Stomach smooth muscle (tissue), 2 donors: ENCODE data around the gene TRMT61A.

Experiments
- H3K27ac ChIP-seq: one replicate; pipeline ENCODE4 v1.7.0; 2013; ENCODE audit warnings: mild to moderate bottlenecking, low read length, inconsistent platforms
- H3K27me3 ChIP-seq, 2 donors: one replicate each; pipeline ENCODE4 v1.7.0; 2013; ENCODE audit warnings: low read length in 2 of 2; ENCODE audit not compliant: insufficient read depth in 2 of 2, control insufficient read depth in 1 of 2
- H3K36me3 ChIP-seq, 2 donors: one replicate each; pipeline ENCODE4 v1.7.0; 2013; ENCODE audit warnings: low read length in 2 of 2; ENCODE audit not compliant: control insufficient read depth in 2 of 2, insufficient read depth in 2 of 2
- H3K4me1 ChIP-seq: one replicate; pipeline ENCODE4 v1.7.0; 2013; ENCODE audit warnings: low read length; ENCODE audit not compliant: control insufficient read depth, insufficient read depth
- H3K4me3 ChIP-seq, 2 donors: one replicate each; pipeline ENCODE4 v1.7.0; 2013; ENCODE audit warnings: low read length in 2 of 2
- H3K9ac ChIP-seq, 2 donors: one replicate each; pipeline ENCODE4 v1.7.0; 2013; ENCODE audit warnings: low read length in 2 of 2, mild to moderate bottlenecking in 1 of 2
- H3K9me3 ChIP-seq, 2 donors: one replicate each; pipeline ENCODE4 v1.7.0; 2013; ENCODE audit warnings: low read length in 2 of 2; ENCODE audit not compliant: control insufficient read depth in 2 of 2
- donor health status: healthy.
- donor health status: Pancreatic carcinoma.

The TRMT61A gene

DNA sequence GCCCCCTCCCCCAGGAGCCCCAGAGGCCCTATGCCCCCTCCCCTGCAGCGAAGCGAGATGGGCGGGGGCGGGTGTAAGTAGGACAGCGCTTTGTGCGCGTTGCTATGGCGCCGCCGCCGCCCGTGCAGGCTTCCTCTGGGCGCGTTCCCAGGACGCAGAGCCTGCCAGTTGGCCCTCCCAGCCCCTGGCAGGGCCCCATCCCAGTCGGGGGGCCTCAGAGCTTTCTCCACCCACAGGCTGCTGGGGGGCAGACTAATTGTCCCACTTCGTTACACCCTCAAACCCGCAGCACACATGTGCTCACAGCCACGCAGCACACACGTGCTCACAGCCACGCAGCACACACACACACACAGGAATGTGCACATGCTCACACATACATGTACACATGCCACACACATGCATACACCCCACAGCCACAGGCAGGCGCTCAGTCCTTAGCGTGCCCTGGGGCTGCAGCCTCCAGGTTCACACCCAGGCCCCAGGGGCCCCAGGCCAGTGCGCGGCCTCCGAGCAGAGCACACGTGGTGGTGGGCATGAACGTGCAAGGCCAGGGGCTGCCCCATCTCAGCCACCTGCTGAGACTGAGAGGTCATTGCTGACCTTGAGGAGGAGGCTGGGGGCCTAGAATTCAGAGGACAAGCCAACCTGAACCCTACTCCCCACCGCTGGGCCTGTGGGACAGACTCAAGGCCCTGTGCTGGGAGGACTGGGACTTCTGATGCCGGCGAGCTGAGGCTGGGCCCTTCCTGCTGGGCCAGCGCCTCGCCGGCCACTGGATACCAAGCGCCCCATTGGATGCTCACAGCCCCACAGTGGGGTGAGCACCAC, 15.6 kb downstream of the TRMT61A start:
- no peaks in the 10 kb centered on the region for H3K27me3 ChIP-seq
- peak overlapping the region; percentile 75 for H3K27ac ChIP-seq
- H3K9me3 ChIP-seq, result no peaks in the 10 kb centered on the region
- H3K4me1 ChIP-seq, result peaks cover 88% of the 10 kb centered on the region
- no peak overlapping the region for H3K9ac ChIP-seq
- no peaks in the 10 kb centered on the region for H3K36me3 ChIP-seq
- H3K4me3 ChIP-seq, result no peak overlapping the region

DNA sequence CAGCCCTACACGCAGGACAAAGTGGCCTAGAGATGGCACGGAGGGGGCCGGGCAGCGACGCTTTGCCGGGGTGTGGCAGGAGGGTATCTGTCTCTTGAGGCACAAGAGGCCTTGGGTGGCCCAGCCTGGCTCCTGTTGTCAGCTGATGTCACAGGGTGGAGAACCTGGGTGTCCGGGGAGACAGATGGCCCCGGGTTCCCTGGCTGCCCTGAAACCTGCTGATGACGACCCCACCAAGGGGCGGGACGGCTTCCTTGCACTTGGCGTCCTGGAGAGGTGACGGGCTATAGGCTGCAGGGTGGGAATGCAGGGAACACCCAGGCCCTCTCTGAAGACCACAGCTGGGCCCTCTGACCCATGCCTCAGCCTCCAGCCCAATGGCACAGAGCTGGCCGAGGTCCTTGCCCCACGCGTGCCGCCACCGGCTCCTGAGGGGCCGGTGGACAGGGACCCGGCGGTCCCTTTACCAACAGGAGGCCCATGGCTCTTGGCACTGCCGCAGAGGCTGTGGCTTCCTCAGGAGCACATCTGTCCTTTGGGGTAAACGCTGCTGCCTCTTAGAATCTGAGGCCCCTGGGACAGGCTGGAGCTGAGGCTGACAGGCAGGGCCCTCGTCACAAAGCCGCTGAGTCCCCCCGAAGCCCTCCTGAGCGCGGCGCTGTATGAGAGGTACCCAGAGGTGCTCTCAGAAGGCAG, 16.4 kb downstream of the TRMT61A start:
- Histone ChIP-seq H3K36me3 (no peaks in the 10 kb centered on the region), H3K9me3 (no peaks in the 10 kb centered on the region), H3K27me3 (no peaks in the 10 kb centered on the region), H3K27ac (peak overlapping the region; percentile 75), H3K4me3 (no peak overlapping the region), H3K9ac (no peak overlapping the region), H3K4me1 (peaks cover 90% of the 10 kb centered on the region)

DNA sequence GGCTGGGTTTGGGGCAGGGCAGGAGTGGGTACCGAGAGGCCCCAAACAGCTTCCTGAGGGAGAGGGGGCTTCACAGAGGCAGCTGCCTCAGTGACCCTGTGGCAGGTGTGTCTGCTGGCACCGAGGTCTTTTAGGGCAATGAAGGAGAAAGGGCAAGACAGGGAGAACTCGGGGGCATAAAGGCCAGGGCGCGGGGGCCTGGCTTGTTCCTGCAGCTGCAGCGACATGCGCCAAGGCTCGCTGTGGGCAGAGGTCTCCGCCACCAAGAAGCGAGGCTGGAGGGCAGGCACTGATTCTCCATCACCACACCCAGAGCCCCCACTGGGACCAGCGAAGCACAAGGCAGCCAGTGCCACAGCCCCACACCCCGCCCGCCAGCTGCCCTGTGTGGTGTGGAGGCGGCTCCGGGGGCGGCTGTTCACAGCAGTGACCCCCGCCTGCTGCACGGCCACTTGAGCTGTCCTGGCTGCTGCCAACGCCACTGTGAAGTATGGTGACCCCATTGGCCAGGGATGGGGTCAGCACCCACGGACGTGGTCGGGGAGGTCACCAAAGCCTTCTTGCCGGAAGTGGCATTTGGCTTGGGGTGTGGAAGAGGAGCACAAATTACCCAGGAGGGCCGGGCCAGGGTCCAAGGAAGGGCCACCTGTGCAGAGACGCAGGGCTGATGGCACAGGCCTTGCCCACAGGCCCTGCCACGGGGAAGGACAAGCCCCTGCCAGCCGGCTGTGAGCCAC, 17.1 kb downstream of the TRMT61A start:
- H3K27me3 ChIP-seq, result no peaks in the 10 kb centered on the region
- H3K36me3 ChIP-seq, result no peaks in the 10 kb centered on the region
- no peak overlapping the region for H3K4me3 ChIP-seq
- peak overlapping the region; percentile 37 for H3K27ac ChIP-seq
- H3K4me1 ChIP-seq, result peaks cover 90% of the 10 kb centered on the region
- H3K9ac ChIP-seq, result no peak overlapping the region
- no peaks in the 10 kb centered on the region for H3K9me3 ChIP-seq

DNA sequence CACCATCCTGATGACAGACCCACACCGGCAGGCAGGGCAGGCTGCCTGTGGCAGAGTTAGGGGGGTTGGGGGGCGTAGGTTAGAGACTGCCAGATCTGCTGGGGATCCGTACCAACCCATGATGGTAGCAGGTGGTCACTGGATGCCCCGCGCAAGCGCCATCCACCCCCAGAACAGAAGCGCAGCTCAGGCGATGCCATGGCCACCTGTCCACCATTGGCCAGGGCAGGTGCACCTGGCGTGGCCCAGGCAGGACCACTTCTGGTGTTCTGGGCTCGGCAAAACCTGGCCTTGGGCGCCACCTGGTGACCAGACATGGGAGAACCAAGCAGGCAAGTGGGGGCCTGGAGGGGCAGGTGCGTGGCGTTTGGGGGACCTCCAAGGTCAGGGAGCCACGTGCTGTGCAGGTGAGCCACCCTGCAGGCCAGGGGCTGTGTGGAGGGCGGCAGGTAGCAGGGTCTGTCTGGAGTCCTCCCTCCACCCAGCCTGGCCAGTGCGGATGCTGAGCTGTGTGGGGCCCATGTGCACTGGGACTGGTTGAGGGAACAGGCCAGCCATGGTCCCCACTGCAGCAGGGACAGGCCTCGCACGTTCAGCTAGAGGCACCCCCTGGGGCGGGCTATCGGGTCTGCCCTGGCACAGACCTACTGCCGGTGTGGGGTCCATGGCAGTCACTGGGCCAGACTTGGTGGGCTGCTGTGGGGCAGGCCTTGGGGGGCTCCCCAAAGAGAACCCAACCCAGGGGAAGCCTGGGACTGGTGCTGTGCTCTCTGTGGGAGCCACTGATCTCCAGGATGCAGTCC, 17.9 kb downstream of the TRMT61A start:
- peaks cover 90% of the 10 kb centered on the region for H3K4me1 ChIP-seq
- H3K27me3 ChIP-seq, result no peaks in the 10 kb centered on the region
- H3K9me3 ChIP-seq, result no peaks in the 10 kb centered on the region
- no peaks in the 10 kb centered on the region for H3K36me3 ChIP-seq
- H3K9ac ChIP-seq, result no peak overlapping the region
- peak overlapping the region in 1 of 2 donors; percentile 29 for H3K4me3 ChIP-seq
- peak overlapping the region; percentile 37 for H3K27ac ChIP-seq

DNA sequence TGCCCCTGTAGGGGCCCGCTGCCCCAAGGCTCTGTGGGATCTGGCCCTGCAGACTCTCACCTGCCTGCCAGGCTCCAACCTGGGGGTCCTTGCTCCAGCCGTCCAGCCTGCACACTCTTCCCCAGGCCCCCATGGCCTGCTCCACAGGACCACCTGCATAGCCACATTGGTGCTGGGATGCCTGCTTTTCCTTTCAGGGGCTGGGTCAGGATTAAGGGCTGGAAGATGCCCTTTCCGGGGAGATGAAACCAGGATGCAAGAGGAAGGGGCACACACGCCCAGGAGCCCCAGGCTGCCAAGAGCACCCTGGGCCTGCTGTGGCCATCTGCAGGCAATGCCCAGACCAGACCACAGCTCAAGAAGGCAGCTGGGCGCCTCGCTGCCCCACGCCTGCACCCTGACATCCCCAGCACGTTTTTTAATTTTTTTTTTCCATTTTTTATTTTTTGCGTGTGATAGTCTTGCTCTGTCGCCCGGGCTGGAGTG, 18.5 kb downstream of the TRMT61A start:
- Histone ChIP-seq H3K36me3 (no peaks in the 10 kb centered on the region), H3K27ac (no peak overlapping the region), H3K4me3 (no peak overlapping the region), H3K27me3 (no peaks in the 10 kb centered on the region), H3K9ac (no peak overlapping the region), H3K4me1 (peaks cover 90% of the 10 kb centered on the region), H3K9me3 (no peaks in the 10 kb centered on the region)

DNA sequence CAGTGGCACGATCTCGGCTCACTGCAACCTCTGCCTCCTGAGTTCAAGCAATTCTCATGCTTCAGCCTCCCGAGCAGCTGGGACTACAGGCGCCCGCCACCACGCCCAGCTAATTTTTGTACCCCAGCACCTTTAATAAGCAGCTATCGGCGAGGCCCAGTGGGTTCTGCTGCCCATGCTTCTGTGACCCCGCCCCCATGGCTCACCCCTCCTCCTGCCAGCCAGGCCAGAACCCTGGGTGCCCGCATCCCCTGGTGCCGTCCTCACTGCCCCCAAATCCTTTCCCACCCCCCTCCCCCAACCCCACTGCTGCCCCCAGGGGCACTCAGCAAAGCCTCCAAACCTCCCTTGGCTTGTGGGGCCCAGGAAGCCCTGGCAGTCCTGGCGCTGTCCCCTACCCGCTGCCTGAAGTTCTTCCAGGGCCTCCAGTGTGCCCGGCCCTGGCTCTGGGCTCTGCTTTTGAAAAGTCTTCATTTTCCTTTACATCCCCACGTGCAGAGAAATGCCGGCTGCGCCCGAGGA, 19.0 kb downstream of the TRMT61A start:
- Histone ChIP-seq H3K27ac (peak overlapping the region; percentile 98), H3K27me3 (no peaks in the 10 kb centered on the region), H3K4me1 (peaks cover 90% of the 10 kb centered on the region), H3K4me3 (no peak overlapping the region), H3K9me3 (no peaks in the 10 kb centered on the region), H3K9ac (no peak overlapping the region), H3K36me3 (no peaks in the 10 kb centered on the region)

DNA sequence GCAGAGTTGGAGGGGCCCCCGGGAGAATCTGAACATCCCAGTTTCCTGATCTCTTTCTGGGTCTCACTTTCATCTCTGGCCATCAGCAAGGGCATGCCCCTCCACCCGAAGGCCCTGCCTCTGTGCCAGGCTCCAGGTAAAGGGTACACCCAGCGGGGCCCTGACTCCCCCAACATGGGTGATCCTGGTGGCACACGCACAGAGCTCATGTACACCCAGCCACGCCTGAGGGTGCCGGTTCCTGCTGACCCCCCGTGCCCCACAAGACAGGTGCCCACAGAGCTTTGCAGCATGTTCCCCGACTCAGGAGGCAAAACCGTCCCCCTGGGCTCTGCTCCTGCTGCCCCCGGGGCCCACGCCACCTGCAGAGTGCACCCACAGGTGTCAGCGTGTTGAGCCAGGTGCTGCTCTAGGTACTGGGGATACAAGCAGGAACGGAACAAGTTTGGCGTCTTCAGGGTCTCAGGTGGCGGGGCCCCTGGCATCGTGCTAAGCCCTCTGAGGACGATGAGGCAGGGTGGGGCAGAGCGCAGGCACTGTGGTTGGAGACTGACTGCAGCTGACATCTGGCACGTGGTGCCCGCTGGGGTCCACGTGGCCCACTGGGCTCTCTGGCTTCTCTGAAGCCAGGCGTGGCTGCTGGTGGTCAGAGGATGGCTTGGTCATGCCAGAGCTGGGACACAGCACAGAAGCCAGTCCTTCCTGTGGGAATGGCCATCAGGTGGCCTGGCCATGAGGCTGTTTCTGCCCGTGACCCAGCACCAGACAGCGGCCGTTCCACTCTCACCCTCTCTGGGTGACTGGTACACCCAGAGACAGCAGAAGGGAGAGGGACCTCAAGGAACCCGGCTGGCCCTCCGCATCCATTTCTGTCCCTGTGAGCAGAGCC, 19.7 kb downstream of the TRMT61A start:
- H3K9me3 ChIP-seq, result no peaks in the 10 kb centered on the region
- H3K4me3 ChIP-seq, result peak overlapping the region in 1 of 2 donors; percentile 66
- no peaks in the 10 kb centered on the region for H3K36me3 ChIP-seq
- H3K4me1 ChIP-seq, result peaks cover 90% of the 10 kb centered on the region
- H3K27me3 ChIP-seq, result no peaks in the 10 kb centered on the region
- peak overlapping the region; percentile 98 for H3K27ac ChIP-seq
- peak overlapping the region; percentile 5 to 25 for H3K9ac ChIP-seq

DNA sequence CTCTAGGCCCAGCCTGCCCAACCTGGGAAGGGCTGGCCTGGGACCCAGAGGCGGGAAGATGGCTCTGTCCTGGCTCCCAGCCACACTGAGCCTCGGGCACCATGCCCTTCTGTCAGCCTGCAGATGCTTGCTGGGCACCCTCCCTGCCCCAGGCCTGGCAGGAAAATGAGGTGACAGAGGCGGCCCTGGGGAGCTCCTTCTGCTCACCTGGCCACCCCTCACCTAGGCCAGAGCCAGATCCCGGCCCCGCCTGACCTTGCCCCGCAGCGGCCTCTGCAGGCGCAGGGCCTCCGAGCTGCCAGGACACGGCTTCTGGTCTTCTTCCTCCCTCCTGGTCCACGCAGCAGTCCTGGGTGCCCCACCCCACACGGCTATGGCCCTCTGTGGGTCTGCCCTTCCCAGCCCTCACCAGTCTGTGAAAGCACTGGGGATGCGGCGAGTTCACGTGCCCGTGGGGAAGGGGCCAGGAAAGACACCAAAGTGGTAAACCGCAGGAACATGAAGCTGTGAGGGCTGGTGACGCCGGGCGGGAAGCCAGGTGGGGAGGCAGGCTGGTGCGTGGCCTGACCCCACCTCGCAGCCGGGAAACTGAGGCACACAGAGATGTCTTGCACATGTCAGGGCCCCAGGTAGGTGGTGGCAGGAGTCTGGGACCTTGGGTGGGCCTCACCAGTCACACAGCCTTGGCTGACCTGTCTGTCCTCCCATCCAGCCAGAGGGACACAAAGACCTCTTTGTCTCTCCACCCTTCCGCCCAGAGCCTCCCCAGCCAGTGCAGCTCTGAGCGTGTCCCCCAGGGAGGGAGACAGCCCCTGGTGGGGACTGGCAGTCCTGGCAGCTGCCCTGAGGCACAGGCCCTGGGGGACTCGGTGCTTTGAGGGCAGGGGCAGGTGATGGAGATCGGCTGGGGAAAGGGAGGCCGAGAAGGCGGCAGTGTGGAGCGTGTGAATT, 20.6 kb downstream of the TRMT61A start:
- H3K9me3 ChIP-seq, result no peaks in the 10 kb centered on the region
- peak overlapping the region in 1 of 2 donors; percentile 66 for H3K4me3 ChIP-seq
- H3K9ac ChIP-seq, result peak overlapping the region; percentile 68 to 88
- H3K36me3 ChIP-seq, result no peaks in the 10 kb centered on the region
- peaks cover 86% of the 10 kb centered on the region for H3K4me1 ChIP-seq
- no peaks in the 10 kb centered on the region for H3K27me3 ChIP-seq
- peak overlapping the region; percentile 98 for H3K27ac ChIP-seq
